MM.1S (cell line): ENCODE data around the gene NCR3LG1.

Experiments
- DNase-seq: peaks from one replicate; pipeline ENCODE4 v3.0.0-alpha.2; 2015
- H2AFZ ChIP-seq: fragments of 300-600 bp; sonication (generic); 2 replicates; pipeline ENCODE4 v1.6.0; 2016; ENCODE audit warnings: antibody characterized with exemption, low read length
- H3F3A ChIP-seq: fragments of 300-600 bp; sonication (generic); 2 replicates; pipeline ENCODE4 v1.6.1; 2016; ENCODE audit warnings: mild to moderate bottlenecking, antibody characterized with exemption, low read length, moderate library complexity, mixed read lengths; ENCODE audit not compliant: insufficient read depth
- H3K27ac ChIP-seq: fragments of 300-600 bp; sonication (generic); 2 replicates; pipeline ENCODE4 v1.5.1; 2016; ENCODE audit warnings: mild to moderate bottlenecking, low read length
- H3K27me3 ChIP-seq: fragments of 300-600 bp; sonication (generic); replicated peaks from 2 replicates; pipeline ENCODE4 v1.6.0; 2016; ENCODE audit warnings: low read length; ENCODE audit not compliant: insufficient read depth
- H3K36me3 ChIP-seq: fragments of 300-600 bp; sonication (generic); replicated peaks from 2 replicates; pipeline ENCODE4 v1.6.1; 2016; ENCODE audit warnings: mild to moderate bottlenecking, low read length, mixed read lengths; ENCODE audit not compliant: insufficient read depth
- H3K4me1 ChIP-seq: fragments of 300-600 bp; sonication (generic); 2 replicates; pipeline ENCODE4 v1.6.1; 2016; ENCODE audit warnings: low read length, mixed read lengths
- H3K4me2 ChIP-seq: fragments of 300-600 bp; sonication (generic); 2 replicates; pipeline ENCODE4 v1.6.0; 2016; ENCODE audit warnings: low read depth, low read length
- H3K4me3 ChIP-seq: fragments of 300-600 bp; sonication (generic); 2 replicates; pipeline ENCODE4 v1.5.1; 2016; ENCODE audit warnings: low read length, mixed read lengths
- H3K79me2 ChIP-seq: fragments of 300-600 bp; sonication (generic); 2 replicates; pipeline ENCODE4 v1.6.1; 2016; ENCODE audit warnings: mixed run types, low read length, mixed read lengths
- H3K9ac ChIP-seq: fragments of 300-600 bp; sonication (generic); 2 replicates; pipeline ENCODE4 v1.6.1; 2016; ENCODE audit warnings: low read length, mixed read lengths
- H3K9me2 ChIP-seq: fragments of 300-600 bp; sonication (generic); replicated peaks from 2 replicates; pipeline ENCODE4 v1.6.1; 2016; ENCODE audit warnings: mild to moderate bottlenecking, low read length, mixed read lengths; ENCODE audit not compliant: insufficient read depth
- H3K9me3 ChIP-seq: fragments of 300-600 bp; sonication (generic); replicated peaks from 2 replicates; pipeline ENCODE4 v1.6.1; 2016; ENCODE audit warnings: mild to moderate bottlenecking, low read length, mixed read lengths; ENCODE audit not compliant: insufficient read depth
- H4K20me1 ChIP-seq: fragments of 300-600 bp; sonication (generic); 2 replicates; pipeline ENCODE4 v1.6.1; 2016; ENCODE audit warnings: mild to moderate bottlenecking, low read length, moderate library complexity, mixed read lengths; ENCODE audit not compliant: insufficient read depth
- EZH2 ChIP-seq: fragments of 300-600 bp; sonication (generic); optimal IDR thresholded peaks from 2 replicates; pipeline ENCODE3; 2017; ENCODE audit warnings: low read depth, mild to moderate bottlenecking, antibody characterized with exemption, low read length, mixed read lengths
- EZH2phosphoT487 ChIP-seq: fragments of 300-600 bp; sonication (generic); IDR thresholded peaks from 2 replicates; pipeline ENCODE4 v1.6.1; 2018; ENCODE audit warnings: antibody characterized with exemption, low read length
- TF ChIP-seq, protein P1 (sequence below): fragments of 300-600 bp; sonication (generic); IDR thresholded peaks from 2 replicates; pipeline ENCODE4 v1.5.1; 2016; ENCODE audit warnings: antibody characterized with exemption, low read length, mixed read lengths

The NCR3LG1 gene

DNA sequence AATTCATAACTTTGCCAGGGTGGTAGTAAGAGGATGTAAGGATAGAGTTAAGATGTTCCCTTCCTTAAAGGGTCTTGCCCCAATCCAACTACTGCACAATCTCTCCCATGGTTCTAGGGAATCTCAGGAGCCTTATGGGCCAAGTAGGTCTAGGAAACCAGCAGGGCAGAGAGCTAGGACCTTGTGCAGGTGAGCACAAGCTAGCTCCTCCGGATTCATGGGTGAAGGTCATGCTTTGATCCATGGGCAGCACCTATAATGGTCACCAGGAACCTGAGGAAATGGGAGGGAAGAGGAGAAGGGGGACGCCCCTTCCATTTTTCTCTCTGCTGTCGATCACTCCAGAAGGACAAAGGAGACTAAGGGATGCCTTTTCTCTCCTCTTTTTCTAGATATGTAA is 20.0 kb downstream of the NCR3LG1 start:
- no peaks in the 10 kb centered on the region for H3K4me1 ChIP-seq
- no peaks in the 10 kb centered on the region for H3K27me3 ChIP-seq
- DNase-seq = no peak
- H3K9me3 ChIP-seq = no peaks in the 10 kb centered on the region
- H3K4me2 ChIP-seq = no peak overlapping the region
- H3K79me2 ChIP-seq = no peaks in the 10 kb centered on the region
- no peak overlapping the region for H3K9ac ChIP-seq
- H3K36me3 ChIP-seq = no peaks in the 10 kb centered on the region
- no peaks in the 10 kb centered on the region for H4K20me1 ChIP-seq
- no peak overlapping the region for H3K4me3 ChIP-seq
- H2AFZ ChIP-seq = no peak overlapping the region
- no peak for TF ChIP-seq EZH2phosphoT487
- TF ChIP-seq, protein P1, sequence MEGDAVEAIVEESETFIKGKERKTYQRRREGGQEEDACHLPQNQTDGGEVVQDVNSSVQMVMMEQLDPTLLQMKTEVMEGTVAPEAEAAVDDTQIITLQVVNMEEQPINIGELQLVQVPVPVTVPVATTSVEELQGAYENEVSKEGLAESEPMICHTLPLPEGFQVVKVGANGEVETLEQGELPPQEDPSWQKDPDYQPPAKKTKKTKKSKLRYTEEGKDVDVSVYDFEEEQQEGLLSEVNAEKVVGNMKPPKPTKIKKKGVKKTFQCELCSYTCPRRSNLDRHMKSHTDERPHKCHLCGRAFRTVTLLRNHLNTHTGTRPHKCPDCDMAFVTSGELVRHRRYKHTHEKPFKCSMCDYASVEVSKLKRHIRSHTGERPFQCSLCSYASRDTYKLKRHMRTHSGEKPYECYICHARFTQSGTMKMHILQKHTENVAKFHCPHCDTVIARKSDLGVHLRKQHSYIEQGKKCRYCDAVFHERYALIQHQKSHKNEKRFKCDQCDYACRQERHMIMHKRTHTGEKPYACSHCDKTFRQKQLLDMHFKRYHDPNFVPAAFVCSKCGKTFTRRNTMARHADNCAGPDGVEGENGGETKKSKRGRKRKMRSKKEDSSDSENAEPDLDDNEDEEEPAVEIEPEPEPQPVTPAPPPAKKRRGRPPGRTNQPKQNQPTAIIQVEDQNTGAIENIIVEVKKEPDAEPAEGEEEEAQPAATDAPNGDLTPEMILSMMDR = no peak
- no peak for TF ChIP-seq EZH2
- no peaks in the 10 kb centered on the region for H3K9me2 ChIP-seq
- no peak overlapping the region for H3K27ac ChIP-seq
- no peaks in the 10 kb centered on the region for H3F3A ChIP-seq

DNA sequence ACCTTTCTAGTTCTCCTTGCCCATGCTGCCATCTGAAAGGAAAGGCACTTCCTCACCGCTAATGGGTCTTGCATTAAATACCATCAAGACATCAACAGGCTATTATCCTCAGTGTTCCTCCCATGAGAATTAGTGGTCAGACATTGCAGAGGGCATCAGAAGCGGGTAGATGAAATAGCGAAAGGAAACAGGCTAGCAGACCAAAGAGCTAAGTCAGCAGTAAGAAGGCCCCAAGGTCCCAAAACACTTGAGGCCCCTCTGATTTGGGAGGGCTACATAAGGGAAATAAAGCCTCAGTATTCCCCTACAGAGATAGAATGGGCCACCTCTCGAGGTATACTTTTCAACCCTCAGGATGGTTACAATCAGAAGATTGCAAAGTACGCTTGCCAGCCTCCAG is 23.9 kb downstream of the NCR3LG1 start:
- no peaks in the 10 kb centered on the region for H3K79me2 ChIP-seq
- no peak overlapping the region for H3K4me3 ChIP-seq
- H3K27ac ChIP-seq = no peak overlapping the region
- no peaks in the 10 kb centered on the region for H3K9me3 ChIP-seq
- no peaks in the 10 kb centered on the region for H4K20me1 ChIP-seq
- H3K36me3 ChIP-seq = no peaks in the 10 kb centered on the region
- DNase-seq = no peak
- H3K4me1 ChIP-seq = no peaks in the 10 kb centered on the region
- H3K4me2 ChIP-seq = no peak overlapping the region
- H3K9me2 ChIP-seq = no peaks in the 10 kb centered on the region
- H3K27me3 ChIP-seq = no peaks in the 10 kb centered on the region
- no peak overlapping the region for H3K9ac ChIP-seq
- H2AFZ ChIP-seq = no peak overlapping the region
- H3F3A ChIP-seq = no peaks in the 10 kb centered on the region
- no peak for TF ChIP-seq EZH2phosphoT487
- TF ChIP-seq, protein P1 = no peak

DNA sequence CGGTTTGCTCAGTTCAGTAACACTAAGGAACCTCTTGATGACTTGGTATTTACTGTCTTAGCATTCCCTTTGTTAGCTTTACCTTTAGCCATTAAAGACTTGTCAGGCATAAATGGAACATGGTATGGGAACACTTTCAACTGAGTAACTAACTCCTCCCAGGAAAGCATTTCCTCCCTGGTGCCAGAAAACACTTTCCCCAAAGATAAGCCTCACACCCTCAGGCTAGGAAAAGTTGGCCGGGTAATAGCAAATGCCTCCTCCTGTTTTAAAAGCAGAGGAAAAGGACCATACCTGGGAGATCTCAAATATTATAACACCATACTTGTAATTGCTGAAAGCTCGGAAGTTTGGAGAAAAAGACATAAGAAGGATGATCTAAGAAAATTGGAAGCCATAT is 24.9 kb downstream of the NCR3LG1 start:
- no peaks in the 10 kb centered on the region for H3K79me2 ChIP-seq
- H3K9me2 ChIP-seq = no peaks in the 10 kb centered on the region
- TF ChIP-seq EZH2phosphoT487 (no peak), EZH2 (no peak)
- TF ChIP-seq, protein P1 = no peak
- no peak overlapping the region for H2AFZ ChIP-seq
- H3K27ac ChIP-seq = no peak overlapping the region
- no peaks in the 10 kb centered on the region for H3K9me3 ChIP-seq
- no peak for DNase-seq
- no peak overlapping the region for H3K9ac ChIP-seq
- H3K36me3 ChIP-seq = no peaks in the 10 kb centered on the region
- H3K4me3 ChIP-seq = no peak overlapping the region
- H3K27me3 ChIP-seq = no peaks in the 10 kb centered on the region
- no peak overlapping the region for H3K4me2 ChIP-seq
- H3K4me1 ChIP-seq = no peaks in the 10 kb centered on the region
- H4K20me1 ChIP-seq = no peaks in the 10 kb centered on the region
- no peaks in the 10 kb centered on the region for H3F3A ChIP-seq

DNA sequence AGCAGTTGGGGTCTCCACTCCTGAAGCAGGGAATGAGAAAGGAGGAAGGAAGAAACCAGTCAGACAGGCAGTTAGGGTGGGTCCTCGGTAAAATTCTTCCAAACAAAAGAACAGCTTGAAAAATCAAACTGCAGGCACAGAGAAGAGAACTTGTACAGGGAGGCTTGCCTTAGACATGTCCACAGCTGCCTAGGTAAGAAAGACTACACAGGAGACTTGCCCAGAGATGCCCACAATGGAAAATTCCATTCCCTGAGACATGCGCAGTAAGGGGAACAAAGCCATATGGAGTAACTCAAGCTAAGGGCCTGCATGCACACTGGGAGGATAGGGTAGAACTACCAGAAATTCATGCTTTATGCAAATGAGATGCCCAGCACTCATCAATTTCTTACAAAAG is 27.1 kb downstream of the NCR3LG1 start:
- Histone ChIP-seq H3F3A (no peaks in the 10 kb centered on the region), H3K36me3 (no peaks in the 10 kb centered on the region), H3K4me1 (no peaks in the 10 kb centered on the region), H3K27ac (no peak overlapping the region), H3K4me2 (no peak overlapping the region), H3K9me2 (no peaks in the 10 kb centered on the region), H3K9ac (no peak overlapping the region), H3K27me3 (no peaks in the 10 kb centered on the region), H3K4me3 (no peak overlapping the region), H3K79me2 (no peaks in the 10 kb centered on the region), H4K20me1 (no peaks in the 10 kb centered on the region), H2AFZ (no peak overlapping the region), H3K9me3 (no peaks in the 10 kb centered on the region)
- no peak for DNase-seq
- TF ChIP-seq EZH2phosphoT487 (no peak), EZH2 (no peak)
- TF ChIP-seq, protein P1 = no peak
